ENCODE data around the gene NAA16.
"Not testable (repeated sequence)": the region's sequence is repeated elsewhere in the genome, so short reads cannot be mapped to it uniquely, and the experiment has no call there.

Gene NAA16

DNA sequence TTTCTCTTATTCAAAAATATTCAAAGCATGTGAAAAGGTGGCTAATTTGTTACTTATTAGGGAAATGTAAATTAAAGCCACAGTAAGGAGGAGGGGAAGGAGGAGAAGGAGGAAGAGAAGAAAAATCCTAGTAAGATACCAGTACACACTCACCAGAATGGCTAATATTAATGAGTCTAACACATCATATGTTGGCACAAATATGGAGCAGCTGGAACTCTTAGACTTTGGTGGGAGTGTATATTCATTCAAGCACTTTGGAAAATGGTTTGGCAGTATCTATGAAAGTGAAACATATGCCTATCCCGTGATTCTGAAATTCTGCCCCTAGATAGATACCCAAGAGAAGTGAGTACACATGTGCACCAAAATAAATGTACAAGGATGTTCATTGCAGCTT lies 108.1 kb downstream of the NAA16 start:
- no peak for DNase-seq (ENCODE audit: low spot score)
- in situ Hi-C loops (cut with MboI; ENCODE audit: low sequenced_read_pairs, unreplicated experiment), result no loop called here
- TF ChIP-seq, protein P1, sequence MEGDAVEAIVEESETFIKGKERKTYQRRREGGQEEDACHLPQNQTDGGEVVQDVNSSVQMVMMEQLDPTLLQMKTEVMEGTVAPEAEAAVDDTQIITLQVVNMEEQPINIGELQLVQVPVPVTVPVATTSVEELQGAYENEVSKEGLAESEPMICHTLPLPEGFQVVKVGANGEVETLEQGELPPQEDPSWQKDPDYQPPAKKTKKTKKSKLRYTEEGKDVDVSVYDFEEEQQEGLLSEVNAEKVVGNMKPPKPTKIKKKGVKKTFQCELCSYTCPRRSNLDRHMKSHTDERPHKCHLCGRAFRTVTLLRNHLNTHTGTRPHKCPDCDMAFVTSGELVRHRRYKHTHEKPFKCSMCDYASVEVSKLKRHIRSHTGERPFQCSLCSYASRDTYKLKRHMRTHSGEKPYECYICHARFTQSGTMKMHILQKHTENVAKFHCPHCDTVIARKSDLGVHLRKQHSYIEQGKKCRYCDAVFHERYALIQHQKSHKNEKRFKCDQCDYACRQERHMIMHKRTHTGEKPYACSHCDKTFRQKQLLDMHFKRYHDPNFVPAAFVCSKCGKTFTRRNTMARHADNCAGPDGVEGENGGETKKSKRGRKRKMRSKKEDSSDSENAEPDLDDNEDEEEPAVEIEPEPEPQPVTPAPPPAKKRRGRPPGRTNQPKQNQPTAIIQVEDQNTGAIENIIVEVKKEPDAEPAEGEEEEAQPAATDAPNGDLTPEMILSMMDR (IDR thresholded peaks at IDR 0.05; ENCODE audit: borderline replicate concordance, control extremely low read depth, extremely low read depth, insufficient read depth, missing control alignments), result no peak

DNA sequence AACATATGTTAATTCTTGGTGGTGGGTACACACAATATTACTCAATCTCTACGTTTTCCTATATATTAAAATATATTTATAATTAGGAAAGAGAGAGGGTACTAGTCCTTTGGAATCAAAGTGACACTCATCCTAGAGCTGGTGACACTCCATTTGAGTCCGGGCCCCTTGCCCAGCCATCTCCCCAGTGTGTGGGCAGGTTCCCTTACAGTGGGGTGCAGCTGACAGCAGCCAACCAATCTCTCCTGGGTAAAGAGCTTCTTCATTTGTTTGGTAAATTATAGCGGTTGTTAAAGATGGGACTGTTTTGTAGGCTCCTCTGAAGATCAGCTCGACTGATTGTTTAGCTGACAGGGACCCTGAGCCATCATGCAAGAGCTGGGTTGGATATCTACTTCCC lies 109.1 kb downstream of the NAA16 start:
- DNase-seq (ENCODE audit: low spot score), result no peak
- TF ChIP-seq, protein P1 (IDR thresholded peaks at IDR 0.05; ENCODE audit: borderline replicate concordance, control extremely low read depth, extremely low read depth, insufficient read depth, missing control alignments), result no peak
- in situ Hi-C loops (cut with MboI; ENCODE audit: low sequenced_read_pairs, unreplicated experiment), result no loop called here

DNA sequence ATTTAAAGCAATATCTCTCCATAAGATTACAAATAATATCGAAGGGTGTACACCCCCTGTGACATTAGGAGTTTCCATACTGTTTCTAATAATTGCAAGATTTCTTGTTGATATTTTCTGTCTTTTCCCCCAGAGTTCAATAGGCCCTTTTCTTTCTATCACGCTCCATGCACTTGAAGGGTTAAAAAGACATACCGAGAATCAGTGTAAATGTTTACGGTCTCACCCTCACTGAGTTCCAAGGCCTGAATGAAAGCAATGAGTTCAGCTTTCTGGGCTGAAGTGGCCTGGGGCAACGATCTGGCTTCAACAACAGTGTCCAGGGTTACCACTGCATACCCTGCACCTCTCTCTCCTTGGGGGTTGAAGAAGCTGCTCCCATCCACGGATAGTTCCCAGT lies 110.3 kb downstream of the NAA16 start:
- in situ Hi-C loops (cut with MboI; ENCODE audit: low sequenced_read_pairs, unreplicated experiment), result not testable (repeated sequence)

DNA sequence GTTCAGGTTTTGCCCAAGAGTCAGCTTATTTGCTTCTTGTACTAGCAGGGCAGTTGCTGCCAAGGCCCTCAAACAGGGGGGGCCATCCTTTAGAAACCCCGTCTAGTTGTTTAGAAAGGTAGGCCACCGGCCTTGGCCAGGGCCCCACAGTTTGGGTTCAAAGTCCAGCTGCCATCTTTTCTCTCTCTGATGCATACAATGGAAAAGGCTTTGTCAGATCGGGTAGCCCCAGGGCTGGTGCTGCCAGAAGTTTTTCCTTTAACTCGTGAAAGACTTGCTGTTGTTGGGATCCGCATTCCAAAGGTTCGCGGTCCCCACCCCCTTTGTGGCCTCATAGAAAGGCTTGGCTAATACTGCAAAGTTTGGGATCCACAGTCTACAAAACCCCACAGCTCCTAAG lies 110.9 kb downstream of the NAA16 start:
- not testable (repeated sequence) for DNase-seq (ENCODE audit: low spot score)

More for the DNA sequence above, 110.3 kb downstream of the NAA16 start:
- not testable (repeated sequence) for DNase-seq (ENCODE audit: low spot score)

DNA sequence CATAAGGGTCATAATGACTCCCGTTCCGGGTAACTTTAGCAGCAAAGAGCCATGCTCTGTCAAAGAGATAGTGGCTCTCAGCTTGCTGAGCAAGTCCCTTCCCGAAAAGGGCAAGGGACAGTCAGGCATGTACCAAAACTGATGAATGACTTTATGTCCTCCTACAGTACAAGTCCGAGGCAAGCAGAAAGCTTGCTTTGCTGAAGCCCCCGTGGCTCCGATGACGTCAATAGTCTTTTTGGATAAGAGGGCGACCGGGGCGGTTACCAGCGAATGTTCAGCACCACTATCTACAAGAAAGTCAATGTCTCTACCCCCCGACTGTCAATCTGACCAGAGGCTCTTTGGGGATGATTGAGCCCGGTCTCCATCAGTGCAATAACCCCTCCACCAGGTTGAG lies 112.2 kb downstream of the NAA16 start:
- in situ Hi-C loops (cut with MboI; ENCODE audit: low sequenced_read_pairs, unreplicated experiment); DNase-seq (ENCODE audit: low spot score): not testable (repeated sequence)

More for the DNA sequence above, 110.9 kb downstream of the NAA16 start:
- in situ Hi-C loops (cut with MboI; ENCODE audit: low sequenced_read_pairs, unreplicated experiment), result not testable (repeated sequence)

DNA sequence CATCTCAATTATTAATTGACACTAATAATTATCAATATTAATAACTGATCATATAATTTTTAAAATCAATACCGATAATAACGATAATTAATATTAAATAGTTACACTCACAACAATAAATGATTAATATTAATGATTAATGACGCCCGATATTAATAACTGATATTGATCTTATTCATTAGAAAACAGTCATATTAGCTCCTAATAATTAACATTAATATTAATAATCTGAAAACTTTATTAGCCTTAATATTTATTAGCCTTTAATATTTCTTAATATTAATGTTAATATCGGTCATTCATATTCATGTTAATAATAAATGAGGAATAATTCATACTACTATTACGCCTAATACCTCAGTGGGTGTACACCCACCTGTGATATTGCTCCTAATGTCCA lies 113.6 kb downstream of the NAA16 start:
- in situ Hi-C loops (cut with MboI; ENCODE audit: low sequenced_read_pairs, unreplicated experiment); DNase-seq (ENCODE audit: low spot score): not testable (repeated sequence)

DNA sequence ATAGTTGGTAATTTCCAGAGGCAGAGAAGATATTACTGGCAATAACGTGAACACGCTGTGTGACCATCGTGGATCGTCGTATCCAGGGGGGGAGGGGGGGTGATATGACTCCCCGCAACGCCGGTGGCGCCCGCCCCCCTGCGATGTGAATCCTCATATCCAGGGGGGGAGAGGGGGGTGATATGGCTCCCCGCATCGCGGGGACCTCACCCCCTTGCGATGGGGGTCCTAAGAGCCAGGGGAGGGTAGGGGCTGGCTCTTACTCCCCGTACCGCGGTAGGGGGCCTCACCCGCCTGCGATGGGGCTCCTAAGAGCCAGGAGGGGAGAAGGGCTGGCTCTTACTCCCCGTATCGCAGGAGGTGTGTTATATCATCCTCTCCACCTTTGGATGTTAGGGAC lies 115.0 kb downstream of the NAA16 start:
- DNase-seq (ENCODE audit: low spot score), result no peak
- in situ Hi-C loops (cut with MboI; ENCODE audit: low sequenced_read_pairs, unreplicated experiment), result no loop called here

More for the DNA sequence above, 115.0 kb downstream of the NAA16 start:
- TF ChIP-seq, protein P1 (IDR thresholded peaks at IDR 0.05; ENCODE audit: borderline replicate concordance, control extremely low read depth, extremely low read depth, insufficient read depth, missing control alignments), result no peak

All from GM13976 (cell line).